Measurements from ENCODE around the gene PLCB1. TPM values are rescaled to one million over a fixed set of nuclear protein-coding genes. Genes with fewer than 3 reads are reported as not detected.

The PLCB1 gene
- total and polyA plus RNA-seq, 2 experiments from 2014 or later, result 14.9 to 20.7 TPM

- no peaks in the 10 kb centered on the region for H3K9me2 ChIP-seq (ENCODE audit: insufficient read depth)
- no peaks in the 10 kb centered on the region for H3K27me3 ChIP-seq (ENCODE audit: insufficient read depth)
- Mint-ChIP-seq H3K4me1 (no peaks in the 10 kb centered on the region), H3K9me3 (no peaks in the 10 kb centered on the region), H3K27me3 (ENCODE audit: insufficient read depth, low read depth, poor library complexity) (peaks cover 3% of the 10 kb centered on the region), H3K4me3 (no peak overlapping the region), H3K36me3 (ENCODE audit: low read depth) (no peaks in the 10 kb centered on the region), H3K27ac (no peak overlapping the region)
- no peak for ATAC-seq
- H3K4me1 ChIP-seq (ENCODE audit: insufficient read depth), result no peaks in the 10 kb centered on the region
- no peaks in the 10 kb centered on the region for H3K36me3 ChIP-seq (ENCODE audit: insufficient read depth)
- no peak overlapping the region for H3K27ac ChIP-seq (ENCODE audit: low read depth)
- no peak for DNase-seq (ENCODE audit: low spot score)
- H3K4me2 ChIP-seq, result no peak overlapping the region
- no peaks in the 10 kb centered on the region for H4K20me1 ChIP-seq (replicated peaks; ENCODE audit: insufficient read depth)
- H3F3A ChIP-seq (replicated peaks; ENCODE audit: low read depth), result no peaks in the 10 kb centered on the region
- no peak overlapping the region for H3K4me3 ChIP-seq
- H2AFZ ChIP-seq, result no peak overlapping the region
- no peak for TF ChIP-seq ZNF114 (CRISPR knock-in tag; IDR thresholded peaks at IDR 0.05)
- TF ChIP-seq, protein P1, sequence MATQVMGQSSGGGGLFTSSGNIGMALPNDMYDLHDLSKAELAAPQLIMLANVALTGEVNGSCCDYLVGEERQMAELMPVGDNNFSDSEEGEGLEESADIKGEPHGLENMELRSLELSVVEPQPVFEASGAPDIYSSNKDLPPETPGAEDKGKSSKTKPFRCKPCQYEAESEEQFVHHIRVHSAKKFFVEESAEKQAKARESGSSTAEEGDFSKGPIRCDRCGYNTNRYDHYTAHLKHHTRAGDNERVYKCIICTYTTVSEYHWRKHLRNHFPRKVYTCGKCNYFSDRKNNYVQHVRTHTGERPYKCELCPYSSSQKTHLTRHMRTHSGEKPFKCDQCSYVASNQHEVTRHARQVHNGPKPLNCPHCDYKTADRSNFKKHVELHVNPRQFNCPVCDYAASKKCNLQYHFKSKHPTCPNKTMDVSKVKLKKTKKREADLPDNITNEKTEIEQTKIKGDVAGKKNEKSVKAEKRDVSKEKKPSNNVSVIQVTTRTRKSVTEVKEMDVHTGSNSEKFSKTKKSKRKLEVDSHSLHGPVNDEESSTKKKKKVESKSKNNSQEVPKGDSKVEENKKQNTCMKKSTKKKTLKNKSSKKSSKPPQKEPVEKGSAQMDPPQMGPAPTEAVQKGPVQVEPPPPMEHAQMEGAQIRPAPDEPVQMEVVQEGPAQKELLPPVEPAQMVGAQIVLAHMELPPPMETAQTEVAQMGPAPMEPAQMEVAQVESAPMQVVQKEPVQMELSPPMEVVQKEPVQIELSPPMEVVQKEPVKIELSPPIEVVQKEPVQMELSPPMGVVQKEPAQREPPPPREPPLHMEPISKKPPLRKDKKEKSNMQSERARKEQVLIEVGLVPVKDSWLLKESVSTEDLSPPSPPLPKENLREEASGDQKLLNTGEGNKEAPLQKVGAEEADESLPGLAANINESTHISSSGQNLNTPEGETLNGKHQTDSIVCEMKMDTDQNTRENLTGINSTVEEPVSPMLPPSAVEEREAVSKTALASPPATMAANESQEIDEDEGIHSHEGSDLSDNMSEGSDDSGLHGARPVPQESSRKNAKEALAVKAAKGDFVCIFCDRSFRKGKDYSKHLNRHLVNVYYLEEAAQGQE (IDR thresholded peaks at IDR 0.05; ENCODE audit: unreplicated experiment), result no peak
- TF ChIP-seq STAT1 (IDR thresholded peaks at IDR 0.05; ENCODE audit: unreplicated experiment), result no peak
- H3K79me2 ChIP-seq (replicated peaks; ENCODE audit: insufficient read depth), result no peaks in the 10 kb centered on the region
Measured at GRCh38 chr20:8298426-8299043, 166.5 kb downstream of the PLCB1 start.

GRCh38 chr20:8299921-8300320 lies 167.9 kb downstream of the PLCB1 start:
- Histone ChIP-seq H3K79me2 (replicated peaks; ENCODE audit: insufficient read depth) (no peaks in the 10 kb centered on the region), H4K20me1 (replicated peaks; ENCODE audit: insufficient read depth) (no peaks in the 10 kb centered on the region), H3K9me2 (ENCODE audit: insufficient read depth) (no peaks in the 10 kb centered on the region), H2AFZ (no peak overlapping the region), H3K27me3 (ENCODE audit: insufficient read depth) (no peaks in the 10 kb centered on the region), H3K27ac (ENCODE audit: low read depth) (no peak overlapping the region), H3K4me2 (no peak overlapping the region), H3F3A (replicated peaks; ENCODE audit: low read depth) (no peaks in the 10 kb centered on the region), H3K4me1 (ENCODE audit: insufficient read depth) (no peaks in the 10 kb centered on the region), H3K4me3 (no peak overlapping the region), H3K36me3 (ENCODE audit: insufficient read depth) (no peaks in the 10 kb centered on the region)
- peaks cover 2% of the 10 kb centered on the region for H3K27me3 Mint-ChIP-seq (ENCODE audit: insufficient read depth, low read depth, poor library complexity)
- no peaks in the 10 kb centered on the region for H3K4me1 Mint-ChIP-seq
- no peak for ATAC-seq
- no peak overlapping the region for H3K4me3 Mint-ChIP-seq
- DNase-seq (ENCODE audit: low spot score), result no peak
- no peak overlapping the region for H3K27ac Mint-ChIP-seq
- H3K36me3 Mint-ChIP-seq (ENCODE audit: low read depth), result no peaks in the 10 kb centered on the region
- no peaks in the 10 kb centered on the region for H3K9me3 Mint-ChIP-seq
- TF ChIP-seq ZNF462 (CRISPR knock-in tag; IDR thresholded peaks at IDR 0.05), result no peak
- TF ChIP-seq, protein P1 (IDR thresholded peaks at IDR 0.05; ENCODE audit: unreplicated experiment), result no peak
- TF ChIP-seq NANOG (IDR thresholded peaks at IDR 0.05; ENCODE audit: borderline replicate concordance), result no peak
